ENCODE measurements around the gene QRFPR.
"Not testable (repeated sequence)": the region's sequence is repeated elsewhere in the genome, so short reads cannot be mapped to it uniquely, and the experiment has no call there.

The QRFPR gene

GRCh38 chr4:121339307-121339706, 41.5 kb downstream of the QRFPR start:
- no peak for DNase-seq

GRCh38 chr4:121338518-121338917, 42.3 kb downstream of the QRFPR start:
- no peak for DNase-seq

- DNase-seq = no peak
These were observed 44.1 kb downstream of the QRFPR start for GRCh38 chr4:121336706-121337105.

- DNase-seq = no peak
These were observed 50.6 kb downstream of the QRFPR start for GRCh38 chr4:121330180-121330665.

GRCh38 chr4:121326597-121326996, 54.2 kb downstream of the QRFPR start:
- DNase-seq = peak in 2 of 3 experiments; percentile 5 to 49

GRCh38 chr4:121324331-121324730, 56.5 kb downstream of the QRFPR start:
- DNase-seq = no peak

- DNase-seq = peak in 2 of 3 experiments; percentile 31 to 79
These were observed 59.4 kb downstream of the QRFPR start for GRCh38 chr4:121321466-121321865.

GRCh38 chr4:121316091-121316490, 64.7 kb downstream of the QRFPR start:
- no peak for DNase-seq

GRCh38 chr4:121313430-121313829, 67.4 kb downstream of the QRFPR start:
- DNase-seq = not testable (repeated sequence)

- no peak for DNase-seq
These were observed 72.0 kb downstream of the QRFPR start for GRCh38 chr4:121308828-121309227.

- DNase-seq = no peak
These were observed 72.5 kb downstream of the QRFPR start for GRCh38 chr4:121308328-121308663.

- peak; percentile 13 to 79 (median 27) for DNase-seq
These were observed 73.1 kb downstream of the QRFPR start for GRCh38 chr4:121307445-121308327.

- DNase-seq = no peak
These were observed 73.9 kb downstream of the QRFPR start for GRCh38 chr4:121306931-121307330.

GRCh38 chr4:121304893-121305292, 75.9 kb downstream of the QRFPR start:
- no peak for DNase-seq

- peak in 2 of 3 experiments; percentile 34 to 82 for DNase-seq
These were observed 81.5 kb downstream of the QRFPR start for GRCh38 chr4:121299367-121299766.

GRCh38 chr4:121283319-121283718, 97.5 kb downstream of the QRFPR start:
- DNase-seq = no peak

- no peak for DNase-seq
These were observed 100.4 kb downstream of the QRFPR start for GRCh38 chr4:121280425-121280824.

- DNase-seq = no peak
These were observed 101.9 kb downstream of the QRFPR start for GRCh38 chr4:121278811-121279368.
